GM04503 (cell line): ENCODE results near the gene PRDM15.
"Not testable (repeated sequence)": the region's sequence is repeated elsewhere in the genome, so short reads cannot be mapped to it uniquely, and the experiment has no call there.

Source experiments
- DNase-seq: peaks from one replicate; pipeline ENCODE4 v3.0.0-alpha.2; 2012; ENCODE audit warnings: low read depth

PRDM15 gene

GRCh38 chr21:41805643-41806042 is 73.5 kb downstream of the PRDM15 start:
- DNase-seq, result no peak

DNA sequence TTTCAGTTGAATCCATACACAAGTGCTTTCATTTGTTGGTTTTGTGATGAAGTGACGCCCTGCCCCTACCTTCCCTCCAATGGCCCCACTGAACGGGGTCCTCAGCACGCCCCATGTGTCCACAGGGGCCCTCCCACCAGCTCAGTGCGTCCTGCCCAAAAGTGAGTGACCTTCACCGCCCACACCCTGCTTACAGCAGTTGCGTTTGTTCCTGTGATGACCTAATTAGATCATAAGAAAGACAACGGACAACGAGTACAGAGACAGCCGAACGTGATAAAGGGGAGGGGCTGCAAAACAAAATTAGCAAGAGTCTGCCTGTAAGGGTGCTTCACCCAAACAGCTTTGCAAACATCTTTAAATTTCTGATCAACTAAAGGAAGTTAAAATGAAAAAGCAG is 74.1 kb downstream of the PRDM15 start:
- DNase-seq, result no peak

GRCh38 chr21:41804381-41804780 is 74.8 kb downstream of the PRDM15 start:
- no peak for DNase-seq

GRCh38 chr21:41803316-41803715 is 75.8 kb downstream of the PRDM15 start:
- DNase-seq, result no peak

GRCh38 chr21:41802684-41803083 is 76.5 kb downstream of the PRDM15 start:
- DNase-seq, result peak; percentile 27

GRCh38 chr21:41802198-41802584 is 77.0 kb downstream of the PRDM15 start:
- no peak for DNase-seq

- no peak for DNase-seq
Measured at GRCh38 chr21:41801321-41802197, 77.6 kb downstream of the PRDM15 start.

- no peak for DNase-seq
Measured at GRCh38 chr21:41800425-41801320, 78.5 kb downstream of the PRDM15 start.

GRCh38 chr21:41799763-41800162 is 79.4 kb downstream of the PRDM15 start:
- no peak for DNase-seq

- no peak for DNase-seq
Measured at GRCh38 chr21:41798326-41798725, 80.8 kb downstream of the PRDM15 start.

DNA sequence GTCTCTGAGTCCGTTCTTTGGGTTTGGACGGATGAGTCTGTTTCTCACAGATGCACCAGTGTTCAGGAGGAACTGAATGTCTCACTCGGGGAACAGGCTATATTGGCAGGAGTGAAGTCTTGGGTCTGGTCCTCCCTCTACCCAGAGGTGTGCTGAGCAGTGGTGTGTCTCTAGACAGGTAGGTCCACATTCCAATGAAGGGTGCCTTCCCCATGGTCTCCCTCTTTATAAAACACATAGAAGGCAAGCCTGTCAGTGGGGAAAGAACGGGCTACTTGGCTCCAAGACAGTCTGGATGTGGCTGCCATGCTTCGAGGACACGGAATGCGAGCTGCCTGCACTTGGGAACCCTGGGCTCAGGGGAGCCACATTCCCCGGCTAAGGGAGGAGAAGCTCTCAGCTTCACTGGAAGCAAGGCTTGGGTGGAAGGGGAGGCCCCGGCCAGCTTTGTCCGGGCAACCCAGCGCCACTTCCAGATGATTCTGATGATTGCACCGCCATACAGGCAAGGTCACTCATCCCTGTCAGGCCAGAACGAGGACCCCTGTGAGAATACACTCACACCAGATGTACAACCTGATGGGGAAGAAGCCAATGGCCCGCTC is 82.6 kb downstream of the PRDM15 start:
- DNase-seq, result no peak

DNA sequence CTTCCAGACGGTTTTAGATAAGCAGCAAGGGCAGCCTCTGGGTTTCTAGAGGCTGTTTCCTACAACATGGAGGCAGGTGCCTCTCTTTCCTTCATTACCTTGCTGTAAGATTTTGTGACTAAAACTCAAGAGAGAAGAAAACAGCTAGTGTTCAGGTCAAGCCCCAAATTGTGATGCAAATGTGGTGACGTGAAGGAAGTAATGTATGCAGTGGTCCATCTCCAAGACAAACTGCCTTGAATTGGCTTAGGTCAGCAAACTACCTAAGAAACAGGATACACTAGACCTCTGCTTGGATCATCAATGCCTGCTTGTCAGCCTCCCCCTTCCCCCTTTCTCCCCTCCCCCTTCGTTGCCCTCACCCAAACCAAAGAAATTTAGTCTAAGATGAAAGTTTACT is 83.4 kb downstream of the PRDM15 start:
- DNase-seq, result no peak

- no peak for DNase-seq
Measured at GRCh38 chr21:41794600-41794999, 84.5 kb downstream of the PRDM15 start.

GRCh38 chr21:41792711-41793110 is 86.4 kb downstream of the PRDM15 start:
- no peak for DNase-seq

DNA sequence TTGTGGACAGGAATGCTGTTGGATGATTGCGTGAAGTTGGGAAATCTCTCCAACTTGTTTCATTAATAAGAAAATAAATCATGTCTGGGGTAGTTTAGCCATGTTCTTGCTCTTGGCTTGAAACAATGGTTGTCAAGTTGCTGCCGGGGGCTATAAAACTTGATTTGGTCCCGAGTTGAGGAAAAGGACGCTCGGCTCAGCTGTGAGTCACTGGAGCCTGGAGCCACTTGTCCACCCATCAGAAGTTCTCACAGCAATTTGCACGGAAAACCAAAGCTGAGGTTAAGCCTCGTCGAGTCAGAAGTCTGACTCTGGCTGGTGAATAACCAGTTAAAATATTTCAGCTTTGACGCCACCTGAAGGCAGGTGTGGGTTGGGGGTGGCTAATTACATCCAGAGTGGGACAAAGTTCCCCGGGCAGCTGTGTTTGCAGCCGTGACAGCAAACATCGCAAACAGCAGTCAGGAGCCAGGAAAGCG is 92.6 kb downstream of the PRDM15 start:
- DNase-seq, result peak; percentile 97

GRCh38 chr21:41785262-41785661 is 93.9 kb downstream of the PRDM15 start:
- not testable (repeated sequence) for DNase-seq

- no peak for DNase-seq
Measured at GRCh38 chr21:41784456-41785102, 94.6 kb downstream of the PRDM15 start.

GRCh38 chr21:41783476-41784180 is 95.5 kb downstream of the PRDM15 start:
- no peak for DNase-seq

DNA sequence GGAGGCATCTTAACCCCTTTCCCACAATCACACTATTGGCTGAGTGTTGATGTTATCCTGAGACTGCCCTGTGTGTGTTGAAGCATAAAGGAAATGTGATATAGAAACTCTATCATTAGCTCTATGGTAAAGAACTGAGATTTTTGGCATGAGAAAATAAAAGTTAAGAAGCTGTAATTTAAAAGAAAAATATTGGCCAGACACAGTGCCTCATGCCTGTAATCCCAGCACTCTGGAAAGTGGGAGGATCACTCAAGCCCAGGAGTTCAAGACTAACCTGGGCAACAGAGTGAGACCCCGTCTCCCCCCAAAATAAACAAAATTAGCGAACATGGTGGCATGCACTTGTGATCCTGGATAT is 98.1 kb downstream of the PRDM15 start:
- no peak for DNase-seq

- no peak for DNase-seq
Measured at GRCh38 chr21:41780337-41781049, 98.7 kb downstream of the PRDM15 start.

DNA sequence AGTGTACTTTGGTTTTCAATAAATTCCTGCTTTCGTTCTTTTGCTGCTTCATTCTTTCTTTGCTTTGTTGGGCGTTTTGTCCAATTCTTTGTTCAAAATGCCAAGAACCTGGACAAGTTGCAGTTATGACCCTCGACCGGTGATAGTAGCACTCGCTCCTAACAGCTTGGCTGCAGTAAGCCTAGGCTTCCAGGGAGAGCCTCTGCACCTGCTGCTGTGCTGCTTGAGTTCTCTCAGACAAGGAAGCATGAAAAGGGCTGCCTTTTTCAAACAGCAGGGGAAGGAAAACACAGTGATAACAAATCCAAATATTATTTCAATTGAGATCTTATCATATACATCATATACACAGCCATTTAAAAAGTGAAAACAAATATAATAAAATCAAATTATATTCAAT is 99.5 kb downstream of the PRDM15 start:
- DNase-seq, result no peak
